Glomerular endothelial cell (primary cell): ENCODE results near the gene EVI2A. TPM values are rescaled to one million over a fixed set of nuclear protein-coding genes. Genes with fewer than 3 reads are reported as not detected.
"Not testable (repeated sequence)": the region's sequence is repeated elsewhere in the genome, so short reads cannot be mapped to it uniquely, and the experiment has no call there.

Source experiments
- DNase-seq: peaks from one replicate; pipeline ENCODE4 v3.0.0-alpha.2; 2011; ENCODE audit warnings: low read depth, low spot score; ENCODE audit errors: extremely low read depth
- total RNA-seq: library from RNA; depleted of rRNA; stranded (reverse); fragments of >200 nt; gene quantifications from 2 replicates; pipeline ENCODE4 v1.2.3, GENCODE V29; 2015

Gene EVI2A
- total RNA-seq: 0.53 and 1.2 TPM in 2 replicates

DNA sequence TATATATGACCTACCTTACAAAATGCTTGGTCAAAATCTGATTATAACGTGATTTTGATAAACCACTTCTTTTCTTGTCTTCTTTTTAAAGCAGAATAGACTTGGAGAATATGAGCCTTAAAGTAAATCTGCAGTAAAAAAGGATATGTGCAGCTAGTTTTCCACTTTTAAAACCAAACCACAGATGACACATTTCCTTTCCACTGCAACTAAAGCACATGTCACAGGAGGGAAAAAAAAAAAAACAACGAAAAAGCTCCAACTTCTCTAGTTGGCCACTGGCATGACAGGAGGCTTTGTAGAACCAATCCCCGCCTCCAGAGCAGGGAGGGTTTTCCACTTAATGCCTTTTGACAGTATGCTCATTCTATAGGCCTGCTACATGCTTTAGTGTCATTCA, at the start of gene EVI2A:
EVI2A (minus strand) TSS at position 142 of the 400 bp plus-strand sequence. CDS start 2,609 bp downstream, outside the sequence.
- peak; percentile 18 for DNase-seq

- DNase-seq: no peak
Observed at GRCh38 chr17:31369266-31369665, 47.8 kb upstream of the EVI2A start.

DNA sequence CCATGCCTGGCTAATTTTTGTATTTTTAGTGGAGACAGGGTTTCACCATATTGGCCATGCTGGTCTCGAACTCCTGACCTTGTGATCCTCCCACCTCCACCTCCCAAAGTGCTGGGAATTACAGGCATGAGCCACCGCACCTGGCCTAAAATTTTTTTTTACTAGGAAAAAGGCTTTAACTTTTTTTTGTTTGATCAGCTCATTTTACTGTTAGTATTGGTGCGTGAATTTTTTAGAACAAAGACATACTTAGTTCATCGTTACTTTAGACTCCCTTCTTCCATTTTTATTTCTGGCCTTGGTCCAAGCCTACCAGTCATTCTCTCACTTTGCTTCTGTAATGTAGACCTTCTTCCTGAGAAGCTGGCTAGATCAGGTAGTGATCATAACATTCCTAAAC, 44.7 kb upstream of the EVI2A start:
- no peak for DNase-seq

DNA sequence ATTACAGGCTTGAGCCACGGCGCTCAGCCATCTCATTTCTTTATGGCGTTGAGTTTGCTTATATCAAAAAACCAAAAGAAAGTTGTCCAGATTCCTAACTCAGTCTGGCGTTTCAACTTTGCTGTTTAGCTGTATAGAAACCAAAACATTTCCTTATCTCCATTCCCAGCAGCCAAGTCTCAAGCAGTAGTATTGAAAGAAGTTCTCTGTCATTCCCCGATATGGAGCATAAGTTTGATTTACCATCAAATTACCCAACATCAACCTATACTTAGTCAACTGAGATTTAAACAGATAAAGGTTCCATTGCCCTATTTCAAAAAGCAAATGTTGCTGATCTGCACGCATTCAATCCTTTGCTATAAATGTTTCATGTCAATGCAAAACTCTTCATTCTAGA, 42.6 kb upstream of the EVI2A start:
- DNase-seq: no peak

- DNase-seq: no peak
Observed at GRCh38 chr17:31357839-31358394, 36.5 kb upstream of the EVI2A start.

DNA sequence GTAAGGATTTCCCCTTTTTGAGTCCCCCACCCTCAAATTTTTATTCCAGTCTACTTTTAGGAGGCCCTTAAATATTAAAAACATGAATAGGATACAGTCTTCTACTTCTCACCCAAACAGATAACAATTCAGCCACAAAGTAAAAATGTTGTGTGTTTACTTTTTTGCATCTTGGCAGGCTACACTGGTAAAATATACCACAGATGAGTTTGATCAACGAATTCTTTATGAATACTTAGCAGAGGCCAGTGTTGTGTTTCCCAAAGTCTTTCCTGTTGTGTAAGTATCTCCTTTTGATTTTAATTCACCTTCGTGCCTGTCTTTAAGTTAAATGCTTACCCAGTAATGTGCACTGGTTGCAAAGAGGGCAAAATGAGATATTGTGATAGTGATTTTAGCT, 35.7 kb upstream of the EVI2A start:
- no peak for DNase-seq

DNA sequence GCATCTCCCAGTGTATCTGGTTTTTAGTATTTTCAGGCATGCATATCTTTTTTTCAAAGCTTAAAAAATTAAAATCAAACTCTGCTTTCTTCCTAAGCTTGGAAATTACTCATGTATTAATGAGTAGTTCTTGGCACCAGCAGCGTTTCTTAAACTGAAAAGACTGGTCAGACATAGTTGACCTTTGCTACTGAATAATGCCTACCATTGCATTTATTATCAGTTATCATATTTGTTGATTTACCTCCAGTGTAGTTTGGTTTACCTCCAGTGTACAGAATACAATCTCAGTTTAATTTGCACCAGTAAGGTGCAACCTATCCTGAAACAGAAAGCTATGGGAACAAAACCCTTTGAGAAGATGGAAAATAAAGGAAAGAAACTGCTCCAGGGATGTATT, 34.5 kb upstream of the EVI2A start:
- DNase-seq: no peak

DNA sequence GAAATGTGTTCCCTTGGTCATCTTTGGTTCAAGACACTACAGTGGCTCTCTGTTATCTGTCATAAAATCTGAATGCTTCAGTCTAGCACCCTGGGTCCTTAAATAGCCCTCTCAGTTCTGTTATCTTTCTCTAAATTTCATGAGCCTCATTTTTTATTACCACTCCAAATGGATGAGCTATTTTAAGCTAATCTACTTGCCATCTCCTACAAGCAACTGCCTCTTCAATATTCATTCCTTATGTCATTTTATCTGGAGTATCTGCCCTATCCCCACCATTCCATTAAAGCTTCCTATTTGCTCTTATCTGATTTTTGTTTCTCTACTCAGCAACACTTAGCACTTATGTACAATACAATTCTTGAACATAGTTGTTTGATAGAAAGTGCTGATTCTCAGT, 28.0 kb upstream of the EVI2A start:
- no peak for DNase-seq

GRCh38 chr17:31345191-31345747, 23.8 kb upstream of the EVI2A start:
- not testable (repeated sequence) for DNase-seq

- no peak for DNase-seq
Observed at GRCh38 chr17:31339906-31340661, 18.7 kb upstream of the EVI2A start.

- DNase-seq: no peak
Observed at GRCh38 chr17:31329221-31329620, 7.8 kb upstream of the EVI2A start.

DNA sequence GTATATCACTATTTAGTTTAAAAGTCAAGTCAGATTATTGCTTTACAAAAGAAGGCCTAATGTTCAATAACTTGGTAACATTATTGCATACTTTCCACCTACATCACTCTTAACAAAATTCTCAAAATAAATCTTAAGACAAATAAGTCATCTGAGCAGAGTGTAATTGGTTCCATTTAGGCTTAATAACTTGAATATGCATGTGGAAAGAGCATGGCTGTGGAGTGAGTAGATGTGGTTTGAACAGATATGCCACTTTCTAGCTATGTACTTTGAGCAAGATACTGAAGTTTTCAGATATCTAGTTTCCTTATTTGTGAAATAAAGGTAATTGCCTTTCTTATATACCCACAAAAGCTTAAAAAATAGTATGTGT, 6.7 kb upstream of the EVI2A start:
- no peak for DNase-seq

GRCh38 chr17:31327534-31328159, 6.2 kb upstream of the EVI2A start:
- peak; percentile 16 for DNase-seq

GRCh38 chr17:31323551-31323950, 2.1 kb upstream of the EVI2A start:
- DNase-seq: no peak

GRCh38 chr17:31321966-31322365, 544 bp upstream of the EVI2A start:
- no peak for DNase-seq

DNA sequence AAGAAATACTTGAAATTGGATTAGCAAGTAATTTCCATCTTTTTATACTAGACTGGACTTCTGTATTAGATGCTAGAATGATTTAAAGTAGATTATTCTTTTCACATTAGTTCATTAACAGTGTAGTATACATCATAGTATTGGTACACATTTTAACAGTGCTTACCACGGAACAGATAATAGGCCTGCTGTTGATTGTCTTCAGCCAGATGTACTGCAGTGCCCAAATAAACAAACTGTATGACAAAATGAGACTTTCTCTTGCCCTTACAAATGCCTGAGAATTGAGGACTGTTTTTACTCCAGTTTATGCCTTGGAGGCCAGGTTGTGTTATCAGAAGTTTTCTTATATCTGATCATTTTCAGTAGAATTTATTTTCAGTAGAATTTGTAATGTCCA, 631 bp downstream of the EVI2A start:
- DNase-seq: no peak

- DNase-seq: no peak
Observed at GRCh38 chr17:31320241-31320640, 1.2 kb downstream of the EVI2A start.

GRCh38 chr17:31318851-31319661, 2.4 kb downstream of the EVI2A start:
- no peak for DNase-seq

- DNase-seq: no peak
Observed at GRCh38 chr17:31318298-31318801, 3.1 kb downstream of the EVI2A start.

DNA sequence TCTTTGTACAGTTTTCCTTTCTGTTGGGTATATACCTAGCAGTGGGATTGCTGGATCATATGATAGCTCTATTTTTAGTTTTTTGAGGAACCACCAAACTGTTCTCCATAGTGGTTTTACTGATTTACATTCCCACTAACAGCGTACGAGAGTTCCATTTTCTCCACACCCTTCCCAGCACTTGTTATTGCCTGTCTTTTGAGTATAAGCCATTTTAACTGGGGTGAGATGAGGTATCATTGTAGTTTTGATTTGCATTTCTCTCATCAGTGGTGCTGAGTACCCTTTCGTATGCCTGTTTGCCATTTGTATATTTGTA, 6.7 kb downstream of the EVI2A start:
- no peak for DNase-seq
